Measurements from ENCODE around the gene PEX11G.

GRCh38 chr19:7442423-7442822, 46.4 kb downstream of the PEX11G start:
- TF ChIP-seq, protein P1, sequence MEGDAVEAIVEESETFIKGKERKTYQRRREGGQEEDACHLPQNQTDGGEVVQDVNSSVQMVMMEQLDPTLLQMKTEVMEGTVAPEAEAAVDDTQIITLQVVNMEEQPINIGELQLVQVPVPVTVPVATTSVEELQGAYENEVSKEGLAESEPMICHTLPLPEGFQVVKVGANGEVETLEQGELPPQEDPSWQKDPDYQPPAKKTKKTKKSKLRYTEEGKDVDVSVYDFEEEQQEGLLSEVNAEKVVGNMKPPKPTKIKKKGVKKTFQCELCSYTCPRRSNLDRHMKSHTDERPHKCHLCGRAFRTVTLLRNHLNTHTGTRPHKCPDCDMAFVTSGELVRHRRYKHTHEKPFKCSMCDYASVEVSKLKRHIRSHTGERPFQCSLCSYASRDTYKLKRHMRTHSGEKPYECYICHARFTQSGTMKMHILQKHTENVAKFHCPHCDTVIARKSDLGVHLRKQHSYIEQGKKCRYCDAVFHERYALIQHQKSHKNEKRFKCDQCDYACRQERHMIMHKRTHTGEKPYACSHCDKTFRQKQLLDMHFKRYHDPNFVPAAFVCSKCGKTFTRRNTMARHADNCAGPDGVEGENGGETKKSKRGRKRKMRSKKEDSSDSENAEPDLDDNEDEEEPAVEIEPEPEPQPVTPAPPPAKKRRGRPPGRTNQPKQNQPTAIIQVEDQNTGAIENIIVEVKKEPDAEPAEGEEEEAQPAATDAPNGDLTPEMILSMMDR (IDR thresholded peaks at IDR 0.05), result no peak
- no peak for TF ChIP-seq EP300 (IDR thresholded peaks at IDR 0.05)
- TF ChIP-seq POLR2A (IDR thresholded peaks at IDR 0.05), result no peak
- no peak for TF ChIP-seq POLR2AphosphoS5 (IDR thresholded peaks at IDR 0.05)
